Progenitor cell of endocrine pancreas (in vitro differentiated cells): Measurements from ENCODE around the gene FRK. TPM values are rescaled to one million over a fixed set of nuclear protein-coding genes. Genes with fewer than 3 reads are reported as not detected.
"Not testable (repeated sequence)": the region's sequence is repeated elsewhere in the genome, so short reads cannot be mapped to it uniquely, and the experiment has no call there.

ENCODE experiments used
- DNase-seq: peaks from one replicate; pipeline ENCODE4 v3.0.0; 2021; ENCODE audit warnings: low spot score; ENCODE audit not compliant: unreplicated experiment
- H3K27ac Mint-ChIP-seq: 2 replicates; pipeline ENCODE4 v1.8.0; 2021; ENCODE audit warnings: mild to moderate bottlenecking, moderate library complexity, mixed read lengths
- H3K27me3 Mint-ChIP-seq: 2 replicates; pipeline ENCODE4 v1.8.0; 2021; ENCODE audit warnings: mixed read lengths
- H3K36me3 Mint-ChIP-seq: 2 replicates; pipeline ENCODE4 v1.8.0; 2022; ENCODE audit warnings: mixed read lengths; ENCODE audit not compliant: insufficient read depth
- H3K4me1 Mint-ChIP-seq: 2 replicates; pipeline ENCODE4 v1.8.0; 2021; ENCODE audit warnings: low read depth, mixed read lengths
- H3K4me3 Mint-ChIP-seq: 2 replicates; pipeline ENCODE4 v1.8.0; 2021; ENCODE audit warnings: low read depth, mild to moderate bottlenecking, moderate library complexity, mixed read lengths
- H3K9me3 Mint-ChIP-seq: 2 replicates; pipeline ENCODE4 v1.8.0; 2021; ENCODE audit warnings: low read depth, mixed read lengths
- CTCF ChIP-seq: fragments of 200-600 bp; sonication (generic); IDR thresholded peaks from one replicate; pipeline ENCODE4 v1.5.0; 2021; ENCODE audit warnings: antibody characterized with exemption, mild to moderate bottlenecking; ENCODE audit not compliant: unreplicated experiment
- total RNA-seq: library from RNA; stranded (reverse); gene quantifications from 2 replicates; pipeline ENCODE4 v1.2.1, GENCODE V29; 2021

FRK gene
- total RNA-seq, 1 donor from 2014 or later = 8.6 TPM

- no peaks in the 10 kb centered on the region for H3K27me3 Mint-ChIP-seq
- TF ChIP-seq CTCF = no peak
- H3K27ac Mint-ChIP-seq = no peak overlapping the region
- DNase-seq = no peak
- H3K4me1 Mint-ChIP-seq = no peaks in the 10 kb centered on the region
- no peak overlapping the region for H3K4me3 Mint-ChIP-seq
- H3K36me3 Mint-ChIP-seq = peaks cover 28% of the 10 kb centered on the region
- peaks cover 8% of the 10 kb centered on the region for H3K9me3 Mint-ChIP-seq
Measured at GRCh38 chr6:115947966-115948541, 112.6 kb downstream of the FRK start.

- Mint-ChIP-seq H3K27ac (no peak overlapping the region), H3K36me3 (peaks cover 41% of the 10 kb centered on the region), H3K9me3 (peaks cover 15% of the 10 kb centered on the region), H3K4me3 (no peak overlapping the region), H3K4me1 (no peaks in the 10 kb centered on the region), H3K27me3 (no peaks in the 10 kb centered on the region)
- TF ChIP-seq CTCF = no peak
- DNase-seq = no peak
Measured at GRCh38 chr6:115945812-115946211, 114.9 kb downstream of the FRK start.

- no peak for TF ChIP-seq CTCF
- Mint-ChIP-seq H3K27ac (no peak overlapping the region), H3K4me3 (no peak overlapping the region), H3K4me1 (no peaks in the 10 kb centered on the region), H3K9me3 (peaks cover 18% of the 10 kb centered on the region), H3K27me3 (no peaks in the 10 kb centered on the region), H3K36me3 (peaks cover 41% of the 10 kb centered on the region)
- DNase-seq = no peak
Measured at GRCh38 chr6:115945306-115945705, 115.4 kb downstream of the FRK start.

- H3K27me3 Mint-ChIP-seq, H3K4me1 Mint-ChIP-seq, H3K4me3 Mint-ChIP-seq, DNase-seq, H3K27ac Mint-ChIP-seq: not testable (repeated sequence)
- peaks cover 17% of the 10 kb centered on the region for H3K9me3 Mint-ChIP-seq
- H3K36me3 Mint-ChIP-seq = peaks cover 40% of the 10 kb centered on the region
Measured at GRCh38 chr6:115944829-115945228, 115.9 kb downstream of the FRK start.

GRCh38 chr6:115937502-115937901 is 123.2 kb downstream of the FRK start:
- not testable (repeated sequence) for H3K27ac Mint-ChIP-seq, H3K4me3 Mint-ChIP-seq, H3K4me1 Mint-ChIP-seq, H3K27me3 Mint-ChIP-seq, DNase-seq
- Mint-ChIP-seq H3K36me3 (peaks cover 50% of the 10 kb centered on the region), H3K9me3 (peaks cover 19% of the 10 kb centered on the region)

- no peak for DNase-seq
- peaks cover 4% of the 10 kb centered on the region for H3K4me1 Mint-ChIP-seq
- H3K4me3 Mint-ChIP-seq = no peak overlapping the region
- peaks cover 8% of the 10 kb centered on the region for H3K9me3 Mint-ChIP-seq
- no peak overlapping the region for H3K27ac Mint-ChIP-seq
- H3K27me3 Mint-ChIP-seq = no peaks in the 10 kb centered on the region
- no peak for TF ChIP-seq CTCF
- H3K36me3 Mint-ChIP-seq = peaks cover 36% of the 10 kb centered on the region
Measured at GRCh38 chr6:115935361-115935760, 125.3 kb downstream of the FRK start.
